HG02588 (cell line): ENCODE data around the gene BCL2.
A peak's percentile ranks its signal among the peaks of the same experiment; 100 is the strongest.

Experiments
- ATAC-seq: cut with Tn5 transposase; IDR thresholded peaks from one replicate; pipeline ENCODE4 v1.9.1; 2021; ENCODE audit warnings: mild to moderate bottlenecking, moderate library complexity; ENCODE audit not compliant: unreplicated experiment

The BCL2 gene

DNA sequence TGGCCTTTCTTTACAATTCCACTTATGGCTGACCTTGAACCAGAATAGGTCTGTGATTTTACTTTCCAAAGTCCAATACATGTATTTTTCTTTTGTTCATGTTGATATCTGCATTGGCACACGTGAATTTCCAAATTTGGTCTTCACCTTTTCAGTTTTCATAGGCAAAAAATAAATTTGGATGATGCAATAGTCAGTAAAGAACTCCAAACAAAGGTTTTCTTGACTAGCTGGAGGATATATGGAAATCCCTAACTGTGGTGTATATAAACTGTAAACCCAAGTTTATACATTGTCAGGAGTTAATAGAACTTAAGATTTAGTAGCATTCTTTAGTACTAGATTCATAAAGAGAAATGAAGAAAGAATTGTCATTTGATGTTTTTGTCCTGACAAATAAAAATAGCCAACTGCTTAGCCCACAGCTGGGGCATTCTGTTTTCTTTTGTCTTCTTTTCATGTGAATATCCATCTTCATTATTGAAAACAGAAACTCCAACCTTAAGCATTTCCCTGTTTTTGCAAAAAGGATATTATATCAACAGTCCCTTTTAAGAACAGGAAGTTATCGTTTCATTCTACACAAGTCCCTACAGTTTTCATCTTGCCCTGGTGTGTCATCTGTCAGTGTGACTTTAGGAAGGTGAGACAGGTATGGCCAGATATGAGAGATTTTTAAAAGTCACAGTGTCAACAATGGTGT is 132.9 kb downstream of the BCL2 start:
- no peak for ATAC-seq

GRCh38 chr18:63185984-63186383 is 133.6 kb downstream of the BCL2 start:
- ATAC-seq = no peak

DNA sequence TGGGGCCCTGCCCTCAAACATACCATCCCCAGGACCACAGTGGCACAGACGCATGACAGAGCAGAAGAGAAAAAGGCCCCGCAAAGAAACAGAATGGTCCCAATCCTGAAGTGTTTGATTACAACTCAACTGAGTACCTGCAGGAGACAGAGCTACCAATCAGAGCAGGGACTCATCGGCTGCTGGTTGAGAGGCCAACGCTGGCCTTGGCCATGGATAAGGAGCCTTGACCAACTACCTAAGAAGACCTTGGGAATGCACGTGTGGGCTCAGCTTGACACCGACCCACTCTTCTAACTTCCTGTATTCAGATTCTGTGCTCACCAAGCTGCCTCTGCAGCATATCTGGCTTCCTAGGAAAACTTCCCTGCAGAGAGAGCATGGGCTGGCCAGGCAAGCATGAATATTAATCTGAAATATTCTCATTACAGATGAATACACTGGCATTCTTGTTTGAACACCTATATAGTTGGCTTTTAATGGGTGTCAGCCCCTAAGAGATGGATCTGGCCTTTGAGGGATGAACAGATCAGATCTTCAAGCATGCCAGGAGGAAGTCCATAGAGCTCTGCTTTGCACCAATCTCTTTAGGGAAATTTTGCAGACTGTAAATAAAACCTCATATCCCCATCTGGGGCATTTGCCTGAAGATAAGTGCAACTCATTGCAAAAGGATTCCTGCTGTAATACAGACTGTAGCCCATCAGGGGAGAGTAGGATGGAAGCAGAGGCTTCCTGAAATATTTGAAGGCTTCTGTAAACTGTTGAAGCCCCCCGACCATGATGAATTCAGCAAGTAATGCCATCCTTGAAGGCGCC is 135.4 kb downstream of the BCL2 start:
- ATAC-seq = no peak

DNA sequence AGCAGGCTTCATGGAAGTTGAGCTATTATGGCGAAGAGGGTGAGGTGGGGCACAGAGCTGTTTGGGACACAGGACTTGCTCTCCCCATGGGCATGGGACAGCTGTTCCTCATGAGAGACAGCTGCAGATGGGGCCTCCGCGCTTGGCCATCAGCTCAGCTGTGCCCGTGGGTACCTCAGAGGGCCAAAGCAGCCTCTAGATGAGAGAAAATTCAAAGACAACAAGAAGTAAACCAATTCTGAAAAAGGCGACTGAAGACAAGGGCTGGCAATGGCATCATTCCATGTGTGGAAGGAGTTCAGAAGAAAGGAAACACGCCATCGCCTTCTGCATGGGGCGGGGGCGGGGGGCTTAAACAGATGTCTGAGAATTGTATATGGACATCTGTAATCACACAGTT is 136.2 kb downstream of the BCL2 start:
- no peak for ATAC-seq

- no peak for ATAC-seq
These were observed 136.7 kb downstream of the BCL2 start for GRCh38 chr18:63182861-63183260.

DNA sequence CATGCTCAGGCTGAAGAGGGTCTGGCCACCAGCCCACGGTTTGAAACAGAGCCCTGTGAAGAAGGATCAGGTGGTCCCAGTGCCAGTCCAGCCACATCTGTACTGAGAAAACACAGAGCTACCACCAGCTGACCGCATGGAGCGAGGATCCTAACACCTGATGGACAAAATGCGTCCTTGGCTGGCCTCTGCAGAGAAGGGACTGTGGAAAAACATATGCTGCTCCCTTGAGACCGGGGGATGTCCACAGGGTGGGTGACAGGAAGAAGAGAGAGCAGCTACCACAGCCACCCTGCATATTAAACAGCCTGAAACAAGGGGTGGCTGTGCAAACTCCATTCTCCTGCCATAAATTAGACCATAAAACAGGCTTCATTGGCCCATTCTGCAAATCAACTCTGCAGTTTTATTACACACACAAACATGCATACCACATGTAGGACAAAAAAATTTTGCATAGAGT is 137.2 kb downstream of the BCL2 start:
- ATAC-seq = no peak

- no peak for ATAC-seq
These were observed 137.8 kb downstream of the BCL2 start for GRCh38 chr18:63181706-63182309.

DNA sequence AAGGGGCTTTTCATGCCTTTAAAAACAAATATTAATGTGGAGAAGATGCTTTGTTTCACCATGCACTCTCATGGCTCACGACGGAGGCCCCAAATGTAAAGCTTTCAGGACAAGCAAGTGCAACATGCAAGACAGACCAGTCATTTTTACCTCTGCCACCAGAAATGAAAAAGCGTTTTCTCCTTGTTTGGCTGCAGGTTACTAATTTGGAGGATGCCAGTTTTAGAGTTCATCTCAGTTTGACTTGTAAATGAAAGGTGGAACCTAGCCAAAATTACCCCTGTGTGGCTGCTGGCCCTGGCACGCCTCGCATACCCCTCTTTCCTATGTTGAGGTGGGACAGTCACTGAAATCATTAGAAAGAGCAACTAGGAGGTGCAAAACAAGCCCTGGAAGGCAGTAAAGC is 138.6 kb downstream of the BCL2 start:
- ATAC-seq = peak; percentile 65

DNA sequence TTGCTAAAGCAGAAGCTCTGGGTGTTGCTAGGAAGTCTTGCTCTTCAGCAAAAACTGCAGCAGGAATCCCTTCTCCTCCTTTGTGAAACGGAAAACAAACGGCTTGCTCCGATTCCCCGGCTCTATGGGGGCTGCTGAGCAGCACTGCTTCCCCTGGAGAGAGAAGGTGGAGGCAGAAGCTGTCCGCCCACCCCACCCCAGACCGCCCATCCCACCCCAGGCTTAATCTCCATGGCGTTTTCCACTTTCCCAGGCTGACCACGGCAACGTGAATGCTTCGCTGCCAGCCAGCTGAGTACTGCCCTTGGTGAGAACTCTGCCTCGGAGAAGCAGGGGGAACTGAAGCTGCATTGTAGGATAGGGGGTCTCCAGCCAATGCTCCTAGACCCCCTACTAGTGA is 139.2 kb downstream of the BCL2 start:
- ATAC-seq = no peak

- ATAC-seq = no peak
These were observed 140.1 kb downstream of the BCL2 start for GRCh38 chr18:63179422-63179821.

DNA sequence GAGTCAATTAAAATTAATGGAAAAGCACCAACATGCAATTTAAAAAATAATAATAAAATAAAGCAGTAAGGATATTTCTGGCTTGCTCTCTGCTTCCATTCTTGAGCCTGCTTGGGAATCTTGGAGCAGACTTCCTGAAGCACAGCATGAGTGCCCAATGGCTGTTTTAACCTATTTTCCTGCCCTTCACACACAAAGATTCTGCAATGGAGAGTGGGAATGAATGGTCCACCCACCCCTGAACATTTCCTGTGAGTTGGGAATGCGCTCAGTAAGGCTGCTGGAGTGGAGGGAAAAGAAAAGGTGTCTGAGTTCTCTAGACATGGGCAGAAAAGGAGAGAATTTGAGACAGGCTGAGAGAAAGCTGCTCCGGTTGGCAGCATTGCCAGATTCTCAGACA is 140.6 kb downstream of the BCL2 start:
- no peak for ATAC-seq

DNA sequence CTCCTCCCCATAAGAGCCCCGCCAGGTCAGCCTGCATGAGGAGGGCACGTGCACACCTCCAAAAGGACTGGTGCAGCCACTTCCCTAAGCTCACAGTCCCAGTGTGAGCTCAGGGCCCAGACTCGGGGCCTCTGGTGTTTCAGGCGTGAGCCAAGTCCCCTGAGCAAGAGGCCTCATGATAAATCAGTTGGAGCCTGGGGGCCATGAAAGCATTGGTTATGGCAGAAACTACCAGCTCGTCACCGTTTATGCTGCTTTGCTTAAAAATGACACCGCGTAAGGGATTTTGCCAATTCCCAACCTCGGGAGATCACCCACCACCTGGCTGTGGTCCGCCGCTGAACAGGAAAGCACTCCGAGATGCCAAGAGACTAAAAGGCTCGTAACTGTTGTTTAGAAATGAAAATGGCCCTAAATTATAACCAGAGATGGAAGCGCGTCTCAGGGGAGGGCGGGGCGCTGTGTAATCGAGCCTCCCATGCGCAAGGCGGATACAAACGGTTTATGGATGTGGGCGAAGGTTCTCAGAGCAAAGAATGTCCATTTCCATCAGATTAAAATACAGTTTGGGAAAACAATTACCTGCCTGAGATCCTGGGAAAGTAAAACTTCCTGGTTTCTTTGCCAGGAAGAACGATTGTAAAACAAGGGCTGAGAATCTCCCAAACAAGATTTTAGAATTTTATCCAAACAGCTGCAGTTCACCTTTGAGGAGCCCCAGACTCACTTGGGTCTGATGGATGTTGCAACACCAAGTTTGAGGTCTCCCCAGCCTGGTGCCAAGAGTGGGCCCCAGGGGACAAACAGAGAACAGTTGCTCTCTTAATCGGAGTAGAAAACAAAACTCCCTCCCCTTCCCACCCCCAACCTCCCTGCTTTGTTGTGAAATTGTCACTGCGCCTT is 141.4 kb downstream of the BCL2 start:
- ATAC-seq = no peak

DNA sequence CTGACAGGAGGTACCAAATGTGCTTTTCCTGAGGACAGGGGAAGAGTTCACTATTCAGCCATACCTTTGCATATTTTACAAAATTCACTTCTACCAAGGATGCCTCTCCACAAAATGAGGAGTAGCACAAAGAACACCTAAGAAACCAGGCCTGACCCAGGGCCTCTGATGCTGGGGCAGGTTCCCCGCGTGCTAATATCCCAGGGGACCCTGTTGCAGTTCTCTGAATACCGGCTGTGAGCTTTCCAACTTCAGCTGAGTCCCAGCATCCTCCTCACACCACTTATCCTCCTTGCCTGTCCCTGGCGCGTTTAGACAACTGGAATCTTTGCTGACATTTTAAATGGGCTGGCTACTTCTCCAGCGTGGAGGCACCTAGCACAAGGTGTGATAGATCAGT is 142.3 kb downstream of the BCL2 start:
- ATAC-seq = no peak

GRCh38 chr18:63175264-63175663 is 144.3 kb downstream of the BCL2 start:
- peak; percentile 78 for ATAC-seq

- ATAC-seq = no peak
These were observed 145.6 kb downstream of the BCL2 start for GRCh38 chr18:63173983-63174382.

DNA sequence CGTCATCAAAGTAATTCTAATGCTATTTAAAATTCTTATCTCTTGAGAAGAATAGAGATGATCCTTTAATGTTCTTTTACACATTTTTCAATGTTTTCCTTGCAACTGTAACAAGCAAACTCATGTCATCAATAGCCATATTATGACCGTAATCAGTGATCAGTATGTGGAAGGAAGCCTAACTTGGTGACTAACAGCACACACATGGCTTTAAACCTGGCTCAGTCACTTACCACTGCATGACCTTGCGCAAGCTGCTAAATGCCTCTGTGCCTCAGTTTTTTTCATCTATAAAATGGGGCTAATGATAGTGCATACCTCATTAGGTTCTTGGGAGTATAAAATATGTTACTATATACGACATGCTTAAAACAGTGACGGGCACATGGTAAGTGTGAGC is 149.7 kb downstream of the BCL2 start:
- ATAC-seq = no peak

DNA sequence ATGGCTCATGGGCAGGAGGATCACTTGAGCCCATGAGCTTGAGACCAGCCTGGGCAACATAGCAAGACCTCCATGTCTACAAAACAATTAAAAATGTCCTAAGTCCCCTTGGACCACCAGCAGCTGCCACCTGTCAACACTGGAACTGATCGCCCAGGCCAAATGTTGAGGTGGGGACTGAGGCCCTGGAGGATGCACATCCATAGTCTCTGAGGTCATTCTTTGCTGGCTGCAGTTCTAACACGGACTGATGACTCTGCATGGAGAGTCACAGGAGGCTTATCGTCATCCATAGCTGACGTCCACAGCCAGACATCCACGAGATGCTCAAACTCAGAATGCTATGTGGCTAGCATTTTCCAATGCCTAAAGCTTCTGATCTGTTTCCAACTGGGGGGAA is 151.3 kb downstream of the BCL2 start:
- no peak for ATAC-seq

GRCh38 chr18:63166142-63166541 is 153.4 kb downstream of the BCL2 start:
- no peak for ATAC-seq

GRCh38 chr18:63164396-63164795 is 155.2 kb downstream of the BCL2 start:
- no peak for ATAC-seq

- peak; percentile 23 for ATAC-seq
These were observed 157.1 kb downstream of the BCL2 start for GRCh38 chr18:63162271-63163014.
